Breast epithelium (tissue), 4 donors: ENCODE data around the gene CALML3. TPM values are rescaled to one million over a fixed set of nuclear protein-coding genes. Genes with fewer than 3 reads are reported as not detected.
A peak's percentile ranks its signal among the peaks of the same experiment; 100 is the strongest.

Experiments used
- DNase-seq, 2 donors: peaks; one replicate each; pipeline ENCODE4 v3.0.0-alpha.2; 2019; ENCODE audit warnings: low spot score in 2 of 2
- H3K27ac ChIP-seq, 2 donors: fragments of 200-600 bp; sonication (generic) in 1 of 2; one replicate each; pipeline ENCODE4 v1.5.1; 2016 to 2019; ENCODE audit warnings: mild to moderate bottlenecking in 1 of 2
- H3K27me3 ChIP-seq, 2 donors: fragments of 200-600 bp; sonication (generic) in 1 of 2; one replicate each; pipeline versions ENCODE4 v1.5.1 to v1.6.0; 2017 to 2019; ENCODE audit warnings: control low read depth in 1 of 2, mild to moderate bottlenecking in 1 of 2
- H3K36me3 ChIP-seq: fragments of 200-600 bp; one replicate; pipeline ENCODE4 v1.5.1; 2019
- H3K4me1 ChIP-seq, 2 donors: fragments of 200-600 bp; sonication (generic); one replicate each; pipeline ENCODE4 v1.5.1; 2016 to 2019; ENCODE audit warnings: control low read depth in 1 of 2
- H3K4me3 ChIP-seq, 3 donors: fragments of 200-600 bp; sonication (generic); 1 replicate in 2 of 3; 2 replicates in 1 of 3; pipeline ENCODE4 v1.5.1; 2016 to 2019; ENCODE audit warnings: mild to moderate bottlenecking in 3 of 3, moderate library complexity in 2 of 3
- H3K9me3 ChIP-seq, 2 donors: fragments of 200-600 bp; sonication (generic) in 1 of 2; one replicate each; pipeline ENCODE4 v1.5.1; 2016 to 2019; ENCODE audit warnings: control low read depth in 1 of 2
- POLR2A ChIP-seq: fragments of 450-650 bp; IDR thresholded peaks from one replicate; pipeline ENCODE4 v1.6.1; 2016; ENCODE audit warnings: antibody characterized with exemption, mild to moderate bottlenecking, moderate library complexity
- POLR2AphosphoS5 ChIP-seq, 3 donors: sonication (generic); formaldehyde crosslinking; IDR thresholded peaks; one replicate each; pipeline ENCODE4 v1.6.1; 2017; ENCODE audit warnings: antibody characterized with exemption in 3 of 3
- intact Hi-C: fragments of 100-400 bp; cut with DNase I; formaldehyde crosslinking; loops from one replicate; pipeline ENCODE4 v1.15.1; 2023; ENCODE audit warnings: low total_unique reads
- total RNA-seq, 3 donors: library from RNA; depleted of rRNA; stranded (reverse); fragments of >200 nt; gene quantifications; one replicate each; pipeline ENCODE4 v1.1.0, GENCODE V29; 2016
- TF ChIP-seq, protein P1 (sequence below), 3 donors: fragments of 450-650 bp; IDR thresholded peaks; one replicate each; pipeline ENCODE4 v1.5.1; 2016 to 2017; ENCODE audit warnings: antibody characterized with exemption in 3 of 3, mild to moderate bottlenecking in 3 of 3, moderate library complexity in 3 of 3

CALML3 gene
- total RNA-seq, 3 donors from 2014 or later: 3.6 to 13.5 TPM; not detected in 1

DNA sequence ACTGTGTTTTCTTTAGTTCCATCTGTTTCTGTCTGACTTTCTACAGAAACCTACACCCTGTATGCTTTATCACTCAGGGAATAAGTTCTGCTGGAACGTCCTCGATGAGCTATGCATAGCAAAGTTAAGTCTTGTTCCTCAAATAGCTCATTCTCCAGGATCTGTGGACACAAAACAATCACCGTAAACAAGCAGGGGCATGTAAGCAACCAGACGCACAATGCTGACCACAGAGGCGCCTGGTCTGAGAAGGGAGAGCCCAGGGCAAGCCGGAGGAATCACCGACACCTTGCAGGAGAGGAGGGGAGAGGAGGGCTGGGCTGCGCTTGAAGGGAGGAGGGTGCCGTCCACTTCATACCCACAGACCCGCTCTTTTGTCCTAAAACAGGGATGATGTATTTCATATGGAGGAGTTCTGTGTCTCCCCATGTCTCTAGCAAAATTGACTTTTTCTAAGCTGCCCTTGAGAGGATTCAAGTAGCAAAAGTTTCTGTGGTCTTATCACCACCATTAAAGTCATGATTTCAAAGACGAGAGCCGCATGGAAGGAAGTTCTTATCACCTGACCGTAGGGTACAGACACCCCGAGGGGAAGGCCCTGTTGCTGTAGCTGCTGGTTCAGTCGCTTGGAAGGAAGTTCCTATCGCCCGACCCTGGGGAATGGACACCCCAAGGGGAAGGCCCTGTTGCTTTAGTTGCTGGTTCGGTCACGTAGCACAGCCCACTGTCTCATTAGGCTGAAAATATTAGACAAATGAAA is 14.3 kb downstream of the CALML3 start:
- H3K27me3 ChIP-seq: no peaks in the 10 kb centered on the region
- peak overlapping the region; percentile 78 to 81 for H3K27ac ChIP-seq
- intact Hi-C loops: loop anchor here (1.0 kb wide), 1 partner anchor 40 kb away; the partner anchor contains the start of gene CALML5
- no peak overlapping the region for H3K4me3 ChIP-seq
- H3K36me3 ChIP-seq: no peaks in the 10 kb centered on the region
- no peaks in the 10 kb centered on the region for H3K9me3 ChIP-seq
- TF ChIP-seq POLR2AphosphoS5 (IDR thresholded peaks at IDR 0.05) (peak in 1 of 3 donors; percentile 3), POLR2A (no peak)
- DNase-seq: no peak
- H3K4me1 ChIP-seq: peaks cover 0 to 14% of the 10 kb centered on the region in 2 donors

- Histone ChIP-seq H3K4me3 (no peak overlapping the region), H3K9me3 (no peaks in the 10 kb centered on the region), H3K27me3 (no peaks in the 10 kb centered on the region), H3K36me3 (no peaks in the 10 kb centered on the region), H3K27ac (peak overlapping the region in 1 of 2 donors; percentile 81), H3K4me1 (peaks cover 2 to 10% of the 10 kb centered on the region in 2 donors)
- TF ChIP-seq POLR2AphosphoS5 (IDR thresholded peaks at IDR 0.05) (no peak), POLR2A (no peak)
- TF ChIP-seq, protein P1, sequence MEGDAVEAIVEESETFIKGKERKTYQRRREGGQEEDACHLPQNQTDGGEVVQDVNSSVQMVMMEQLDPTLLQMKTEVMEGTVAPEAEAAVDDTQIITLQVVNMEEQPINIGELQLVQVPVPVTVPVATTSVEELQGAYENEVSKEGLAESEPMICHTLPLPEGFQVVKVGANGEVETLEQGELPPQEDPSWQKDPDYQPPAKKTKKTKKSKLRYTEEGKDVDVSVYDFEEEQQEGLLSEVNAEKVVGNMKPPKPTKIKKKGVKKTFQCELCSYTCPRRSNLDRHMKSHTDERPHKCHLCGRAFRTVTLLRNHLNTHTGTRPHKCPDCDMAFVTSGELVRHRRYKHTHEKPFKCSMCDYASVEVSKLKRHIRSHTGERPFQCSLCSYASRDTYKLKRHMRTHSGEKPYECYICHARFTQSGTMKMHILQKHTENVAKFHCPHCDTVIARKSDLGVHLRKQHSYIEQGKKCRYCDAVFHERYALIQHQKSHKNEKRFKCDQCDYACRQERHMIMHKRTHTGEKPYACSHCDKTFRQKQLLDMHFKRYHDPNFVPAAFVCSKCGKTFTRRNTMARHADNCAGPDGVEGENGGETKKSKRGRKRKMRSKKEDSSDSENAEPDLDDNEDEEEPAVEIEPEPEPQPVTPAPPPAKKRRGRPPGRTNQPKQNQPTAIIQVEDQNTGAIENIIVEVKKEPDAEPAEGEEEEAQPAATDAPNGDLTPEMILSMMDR (IDR thresholded peaks at IDR 0.05): no peak
- peak in 1 of 2 donors; percentile 14 for DNase-seq
- intact Hi-C loops: no loop called here
Observed at GRCh38 chr10:5540080-5540479, 15.3 kb downstream of the CALML3 start.

DNA sequence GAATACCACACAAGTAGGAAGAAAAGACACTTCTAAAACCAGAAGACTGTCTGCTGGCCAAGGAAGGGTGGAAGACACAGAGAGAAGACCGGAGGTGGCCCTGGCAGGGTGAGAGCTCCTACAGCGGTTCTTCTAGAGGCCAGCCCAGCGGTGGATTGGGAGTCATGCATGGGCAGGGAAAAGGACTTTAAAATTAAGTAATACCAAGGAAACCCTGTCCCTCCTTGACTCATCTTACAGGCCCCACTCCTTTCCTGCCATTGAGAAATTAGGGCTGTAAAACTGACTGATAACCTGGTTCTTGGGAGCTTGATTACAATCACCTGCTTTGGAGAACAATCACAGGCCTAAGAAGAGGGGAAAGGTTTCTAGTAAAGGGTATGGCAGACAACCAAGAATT is 16.1 kb downstream of the CALML3 start:
- TF ChIP-seq POLR2AphosphoS5 (IDR thresholded peaks at IDR 0.05): no peak
- no peak for TF ChIP-seq POLR2A
- TF ChIP-seq, protein P1 (IDR thresholded peaks at IDR 0.05): no peak
- no peak for DNase-seq
- Histone ChIP-seq H3K27me3 (no peaks in the 10 kb centered on the region), H3K4me3 (no peak overlapping the region), H3K9me3 (no peaks in the 10 kb centered on the region), H3K27ac (no peak overlapping the region), H3K4me1 (peaks cover 4 to 10% of the 10 kb centered on the region in 2 donors), H3K36me3 (no peaks in the 10 kb centered on the region)
- intact Hi-C loops: no loop called here

DNA sequence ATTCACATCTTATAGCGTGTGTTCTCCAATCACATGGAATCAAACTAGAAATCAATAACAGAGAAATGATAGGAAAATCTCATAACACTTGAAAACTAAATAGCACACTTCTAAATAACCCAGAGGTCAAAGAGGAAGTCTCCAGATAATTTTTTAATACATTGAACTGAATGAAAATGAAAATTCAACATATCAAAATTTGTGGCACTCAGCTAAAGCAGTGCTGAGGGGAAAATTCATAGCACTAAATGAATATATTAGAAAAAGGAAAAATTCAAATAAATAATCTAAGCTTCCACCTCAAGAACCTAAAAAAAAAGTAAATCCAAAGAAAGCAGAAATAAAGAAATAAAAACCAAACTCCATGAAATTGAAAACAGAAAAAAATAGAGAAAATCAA is 17.3 kb downstream of the CALML3 start:
- Histone ChIP-seq H3K9me3 (no peaks in the 10 kb centered on the region), H3K36me3 (no peaks in the 10 kb centered on the region), H3K27me3 (no peaks in the 10 kb centered on the region), H3K27ac (no peak overlapping the region), H3K4me3 (no peak overlapping the region), H3K4me1 (peaks cover 4 to 22% of the 10 kb centered on the region in 2 donors)
- TF ChIP-seq, protein P1 (IDR thresholded peaks at IDR 0.05): no peak
- no peak for TF ChIP-seq POLR2AphosphoS5 (IDR thresholded peaks at IDR 0.05)
- TF ChIP-seq POLR2A: no peak
- intact Hi-C loops: no loop called here
- DNase-seq: no peak

DNA sequence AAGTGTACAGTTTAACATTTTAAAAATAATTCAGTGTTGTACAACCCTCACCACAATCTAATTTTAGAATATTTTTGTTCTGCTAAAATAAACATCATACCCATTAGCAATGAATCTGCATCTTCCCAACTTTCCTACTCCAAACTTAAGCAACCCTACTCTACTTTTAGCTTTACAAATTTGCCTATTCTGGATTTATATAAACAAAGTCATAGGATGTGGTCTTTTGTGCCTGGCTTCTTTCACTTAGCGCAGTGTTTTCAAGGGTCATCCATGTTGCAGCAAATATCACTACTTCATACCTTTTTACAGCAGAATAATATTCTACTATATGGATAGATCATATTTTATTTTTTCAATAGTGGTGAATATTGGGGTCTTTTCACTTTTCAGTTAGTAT is 18.9 kb downstream of the CALML3 start:
- no peak for DNase-seq
- Histone ChIP-seq H3K4me1 (peaks cover 5 to 29% of the 10 kb centered on the region in 2 donors), H3K27me3 (no peaks in the 10 kb centered on the region), H3K4me3 (no peak overlapping the region), H3K36me3 (no peaks in the 10 kb centered on the region), H3K27ac (peak overlapping the region in 1 of 2 donors; percentile 95), H3K9me3 (no peaks in the 10 kb centered on the region)
- TF ChIP-seq POLR2AphosphoS5 (IDR thresholded peaks at IDR 0.05): no peak
- TF ChIP-seq, protein P1 (IDR thresholded peaks at IDR 0.05): no peak
- TF ChIP-seq POLR2A: no peak
- intact Hi-C loops: no loop called here
